Measurements from ENCODE around the gene NLGN2.

The NLGN2 gene

DNA sequence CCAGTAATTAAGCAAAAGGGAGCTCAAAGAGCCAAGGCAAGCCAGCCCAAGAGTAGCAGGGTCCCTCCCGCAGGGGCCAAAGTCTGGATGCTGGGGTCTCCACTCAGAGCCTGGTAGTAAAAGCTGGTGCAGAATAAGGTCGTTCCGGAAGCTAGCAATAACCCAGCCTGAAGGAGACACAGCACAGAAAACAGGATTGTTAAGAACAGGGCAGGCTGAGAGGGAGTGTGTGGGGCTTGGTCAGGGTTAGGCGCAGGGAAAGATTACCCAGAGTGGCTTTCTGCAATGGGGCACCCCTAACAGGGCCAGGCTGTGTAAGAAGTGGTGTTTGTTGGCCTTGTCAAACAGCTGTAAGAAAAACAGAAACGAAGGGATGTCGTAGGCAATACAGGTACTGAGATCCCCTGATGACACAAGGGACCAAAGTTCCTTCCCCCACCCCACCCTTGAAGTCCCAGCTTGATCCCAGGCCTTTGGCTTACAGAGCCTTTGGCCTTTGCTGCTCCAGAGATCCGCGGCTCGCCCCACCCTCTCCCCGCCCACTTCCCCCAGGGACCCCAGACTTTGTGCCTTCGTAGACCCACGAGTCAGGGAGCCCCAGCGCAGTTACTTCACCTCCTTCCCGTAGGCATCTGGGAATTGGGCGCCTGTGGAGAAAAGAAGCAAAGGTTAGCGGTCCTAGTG lies 4.5 kb upstream of the NLGN2 start:
- Mint-ChIP-seq H3K9me3 (no peaks in the 10 kb centered on the region), H3K36me3 (peaks cover 5% of the 10 kb centered on the region), H3K27ac (peak overlapping the region; percentile 92), H3K4me1 (peaks cover 19% of the 10 kb centered on the region), H3K27me3 (peaks cover 39% of the 10 kb centered on the region), H3K4me3 (peak overlapping the region; percentile 95)
- CTCF ChIA-PET = interaction anchor here (0.5 to 2.2 kb wide), 5 partner anchors 32 to 139 kb away, joined by 3 to 6 read pairs (median 3); partner anchors contain the start of gene TMEM102
- DNase-seq = peak; percentile 60

DNA sequence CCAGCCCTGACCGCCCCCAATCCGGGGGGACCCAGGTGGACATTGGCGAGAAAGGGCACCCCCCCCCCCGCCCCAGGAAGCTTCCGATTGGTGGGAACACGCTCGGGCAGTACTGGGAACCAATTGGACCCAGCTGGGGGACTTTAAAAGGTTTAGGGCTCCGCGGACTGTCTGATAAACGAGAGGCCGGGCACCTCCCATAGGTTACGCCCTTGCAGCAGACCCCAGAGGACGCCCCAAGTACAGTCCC lies 4.0 kb upstream of the NLGN2 start:
- Mint-ChIP-seq H3K27me3 (peaks cover 41% of the 10 kb centered on the region), H3K4me3 (peak overlapping the region; percentile 95), H3K36me3 (peaks cover 5% of the 10 kb centered on the region), H3K4me1 (peaks cover 20% of the 10 kb centered on the region), H3K27ac (peak overlapping the region; percentile 92), H3K9me3 (no peaks in the 10 kb centered on the region)
- no peak for DNase-seq
- CTCF ChIA-PET = interaction anchor here (0.5 to 2.2 kb wide), 5 partner anchors 32 to 138 kb away, joined by 3 to 6 read pairs (median 3); partner anchors contain the start of gene TMEM102

DNA sequence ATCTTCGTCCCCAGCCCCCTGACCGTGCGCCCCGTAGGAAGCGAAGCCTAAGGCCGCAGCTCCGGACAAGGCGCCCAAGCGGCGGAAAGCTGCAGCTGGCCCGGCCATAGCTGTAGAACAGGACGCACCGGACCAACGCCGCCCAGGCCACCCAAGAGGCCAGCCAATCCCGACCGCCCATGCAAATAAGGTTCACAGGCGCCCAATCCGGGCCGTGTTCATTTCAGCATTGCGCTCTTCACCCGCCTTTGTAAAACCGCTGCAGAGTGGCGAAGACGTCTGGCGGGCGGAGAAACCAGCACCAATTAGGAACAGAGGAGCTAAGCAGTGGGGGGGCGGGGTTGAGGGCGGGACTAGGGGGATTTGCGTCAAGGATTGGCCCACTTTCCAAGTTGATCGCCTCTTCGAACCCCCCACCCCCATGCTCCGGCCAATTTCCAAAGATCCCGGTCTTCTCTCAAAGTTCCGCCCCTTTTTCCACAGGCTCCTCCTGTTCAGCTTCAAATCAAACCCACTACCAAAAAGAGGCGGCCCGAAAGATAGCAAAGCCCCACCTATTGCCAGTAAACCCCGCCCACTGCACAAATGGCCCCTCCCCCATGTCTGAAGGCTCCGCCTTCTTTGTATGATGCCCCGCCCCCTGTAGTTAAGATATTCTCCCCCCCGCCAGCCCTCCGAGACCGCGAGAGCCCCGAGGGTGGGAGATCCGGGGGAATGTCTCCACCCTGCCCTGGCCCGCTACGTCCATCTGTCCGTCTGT lies 3.5 kb upstream of the NLGN2 start, which contains the start of gene TMEM256:
Gene TMEM256, minus strand, starts transcription at position 121 of the 760 bp plus-strand sequence. Its CDS starts 13 bp downstream, at position 108.
- no peaks in the 10 kb centered on the region for H3K9me3 Mint-ChIP-seq
- H3K4me3 Mint-ChIP-seq = peak within 1 kb of the TSS; percentile 95
- H3K4me1 Mint-ChIP-seq = peaks cover 22% of the 10 kb centered on the region
- H3K27me3 Mint-ChIP-seq = peaks cover 46% of the 10 kb centered on the region
- peak within 1 kb of the TSS; percentile 92 for H3K27ac Mint-ChIP-seq
- DNase-seq = peak; percentile 98
- CTCF ChIA-PET = interaction anchor here (1.0 to 2.2 kb wide), 4 partner anchors 31 to 138 kb away, joined by 3 to 6 read pairs (median 4); partner anchors contain the start of gene TMEM102
- H3K36me3 Mint-ChIP-seq = peaks cover 5% of the 10 kb centered on the region

DNA sequence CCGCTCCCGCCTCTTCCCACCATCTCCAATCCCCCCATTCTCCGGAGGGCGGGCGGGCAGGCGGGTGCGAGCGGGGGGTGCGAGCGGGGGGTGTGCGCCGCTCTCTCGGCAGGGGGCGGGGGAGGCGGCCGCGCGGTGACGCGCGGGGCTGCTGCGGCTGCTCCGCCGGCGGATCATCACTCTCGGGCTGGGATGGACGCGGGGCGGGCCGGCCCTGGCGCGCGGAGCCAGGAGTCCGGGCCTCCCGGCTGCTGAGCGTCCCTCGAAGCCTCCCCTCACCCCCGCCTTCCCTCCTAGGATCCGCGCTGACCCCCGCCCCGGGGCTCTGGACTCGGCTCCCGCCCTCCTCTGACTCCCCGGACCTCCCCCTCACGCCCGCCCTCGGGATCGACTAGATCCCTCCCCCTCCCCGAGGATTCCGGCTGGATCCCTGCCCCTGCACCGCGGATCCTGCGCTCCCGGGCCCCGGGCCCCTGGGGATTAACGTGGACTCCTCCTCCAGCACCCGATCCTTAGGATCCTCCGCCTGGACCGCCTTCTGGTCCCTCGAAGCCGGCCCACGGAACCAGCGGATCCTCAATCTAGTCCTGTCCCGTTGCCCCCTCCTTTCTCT lies 2.8 kb upstream of the NLGN2 start:
- Mint-ChIP-seq H3K36me3 (peaks cover 5% of the 10 kb centered on the region), H3K4me3 (peak overlapping the region; percentile 95), H3K27ac (peak overlapping the region; percentile 92), H3K9me3 (no peaks in the 10 kb centered on the region), H3K4me1 (peaks cover 22% of the 10 kb centered on the region), H3K27me3 (peaks cover 50% of the 10 kb centered on the region)
- peak; percentile 81 for DNase-seq
- CTCF ChIA-PET = interaction anchor here (1.0 to 2.2 kb wide), 3 partner anchors 30 to 35 kb away, joined by 3 to 6 read pairs (median 5); partner anchors contain the start of gene TMEM102

DNA sequence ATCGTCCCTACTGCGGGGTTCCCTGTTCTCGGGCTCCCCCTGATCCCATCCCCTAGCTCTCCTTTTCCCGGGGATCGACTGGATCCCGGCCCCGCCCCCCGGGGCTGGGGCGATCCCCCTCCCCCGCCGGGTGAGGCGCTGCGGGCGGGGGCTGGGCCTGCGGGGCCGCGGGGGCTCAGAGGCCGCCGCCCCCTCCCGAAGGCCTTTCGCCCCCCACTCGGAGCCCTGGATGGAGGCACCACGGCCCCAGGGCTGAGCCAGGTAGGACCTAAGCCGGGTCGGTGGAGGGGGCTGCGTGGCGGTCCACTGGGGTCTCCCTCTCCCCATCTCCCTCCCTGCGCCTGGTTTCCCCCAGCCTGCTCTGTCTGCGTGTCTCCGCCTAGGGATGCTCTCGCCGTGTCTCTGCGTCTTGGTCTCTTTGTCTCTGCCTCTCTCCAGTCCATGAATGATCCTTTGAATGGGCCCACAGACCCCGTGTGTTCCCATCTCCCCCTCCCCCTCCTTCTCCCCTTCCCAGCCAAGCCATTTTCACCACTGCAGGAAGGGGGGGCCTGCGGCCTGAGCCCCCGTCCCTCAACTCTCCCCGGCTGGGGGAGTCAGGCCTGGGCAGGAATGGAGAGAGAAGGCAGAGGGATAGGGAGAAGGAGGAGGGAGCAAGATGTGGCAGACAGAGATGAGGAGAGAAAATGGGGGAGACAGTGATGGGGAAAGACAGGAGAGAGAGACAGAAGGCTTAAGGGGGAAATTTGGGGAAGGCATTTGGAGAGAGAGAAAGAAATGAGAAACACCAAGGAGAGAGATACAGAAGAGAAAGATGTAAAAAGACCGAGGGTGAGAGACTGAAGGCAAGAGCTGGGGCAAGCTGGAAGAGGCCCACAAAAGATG lies 2.1 kb upstream of the NLGN2 start:
- H3K4me3 Mint-ChIP-seq = peak overlapping the region; percentile 95
- peaks cover 22% of the 10 kb centered on the region for H3K4me1 Mint-ChIP-seq
- H3K27me3 Mint-ChIP-seq = peaks cover 53% of the 10 kb centered on the region
- H3K36me3 Mint-ChIP-seq = peaks cover 5% of the 10 kb centered on the region
- CTCF ChIA-PET = no interaction called here
- no peaks in the 10 kb centered on the region for H3K9me3 Mint-ChIP-seq
- H3K27ac Mint-ChIP-seq = peak overlapping the region; percentile 40
- no peak for DNase-seq

DNA sequence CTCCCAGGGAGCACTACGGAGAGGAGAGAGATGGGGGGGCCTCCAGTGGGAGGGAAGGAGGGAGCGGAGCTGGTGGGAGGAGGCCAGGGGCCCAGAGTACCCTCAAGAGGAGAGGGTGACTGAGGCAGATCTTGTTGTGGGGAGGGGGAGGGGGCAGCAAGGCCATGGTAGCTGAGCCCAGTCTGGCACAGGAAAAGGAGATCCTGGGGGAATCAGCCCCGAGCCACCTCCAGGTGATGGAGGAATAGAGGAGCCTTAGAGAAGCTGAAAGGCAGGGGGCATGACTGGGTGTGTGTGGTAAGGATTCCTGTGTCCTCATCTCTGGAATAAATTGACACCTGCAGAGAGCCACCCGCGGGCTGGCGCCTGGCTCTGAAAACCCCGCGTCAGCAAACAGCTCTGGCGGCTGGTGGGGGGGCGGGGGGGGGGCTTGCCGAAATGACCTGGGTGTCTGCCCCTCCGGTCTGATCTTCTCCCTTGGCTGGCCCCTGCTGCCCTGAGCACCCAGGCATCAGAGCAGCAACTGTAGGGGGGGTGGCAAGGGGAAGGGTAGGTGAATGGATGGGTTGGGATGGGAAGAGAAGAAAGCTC lies 1.3 kb upstream of the NLGN2 start:
- DNase-seq = no peak
- CTCF ChIA-PET = interaction anchor here (0.6 to 1.3 kb wide), 2 partner anchors 82 to 155 kb away, joined by 3 to 4 read pairs; no protein-coding TSS in a partner anchor
- peaks cover 61% of the 10 kb centered on the region for H3K27me3 Mint-ChIP-seq
- peak overlapping the region; percentile 68 for H3K4me3 Mint-ChIP-seq
- peak overlapping the region; percentile 40 for H3K27ac Mint-ChIP-seq
- no peaks in the 10 kb centered on the region for H3K9me3 Mint-ChIP-seq
- H3K36me3 Mint-ChIP-seq = peaks cover 5% of the 10 kb centered on the region
- H3K4me1 Mint-ChIP-seq = peaks cover 22% of the 10 kb centered on the region

DNA sequence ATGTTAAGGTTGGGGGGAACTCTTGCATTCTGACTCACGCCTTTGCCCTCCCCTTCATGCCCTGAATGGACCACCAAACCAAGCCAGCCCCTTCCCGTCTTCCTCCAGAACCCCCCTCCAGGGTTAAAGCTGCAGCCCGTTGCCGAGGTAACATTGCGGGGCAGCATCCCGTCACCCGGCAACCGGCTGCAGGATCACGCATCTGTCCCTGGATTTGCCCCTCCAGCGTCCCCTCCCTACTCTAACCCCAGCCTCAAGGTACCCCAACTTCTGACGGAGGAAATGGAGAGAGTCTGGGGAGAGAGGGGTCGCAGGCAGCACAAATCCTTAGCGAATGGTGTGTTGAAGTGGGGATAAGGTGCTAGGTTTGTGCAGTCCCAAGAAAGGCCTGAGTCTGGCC lies 563 bp upstream of the NLGN2 start:
- H3K9me3 Mint-ChIP-seq = no peaks in the 10 kb centered on the region
- CTCF ChIA-PET = interaction anchor here (0.6 to 1.3 kb wide), 3 partner anchors 71 to 154 kb away, joined by 3 to 4 read pairs (median 3); partner anchors contain the start of gene ACAP1
- DNase-seq = no peak
- H3K4me1 Mint-ChIP-seq = peaks cover 19% of the 10 kb centered on the region
- H3K4me3 Mint-ChIP-seq = peak overlapping the region; percentile 4
- peaks cover 62% of the 10 kb centered on the region for H3K27me3 Mint-ChIP-seq
- H3K36me3 Mint-ChIP-seq = peaks cover 1% of the 10 kb centered on the region
- H3K27ac Mint-ChIP-seq = no peak overlapping the region

DNA sequence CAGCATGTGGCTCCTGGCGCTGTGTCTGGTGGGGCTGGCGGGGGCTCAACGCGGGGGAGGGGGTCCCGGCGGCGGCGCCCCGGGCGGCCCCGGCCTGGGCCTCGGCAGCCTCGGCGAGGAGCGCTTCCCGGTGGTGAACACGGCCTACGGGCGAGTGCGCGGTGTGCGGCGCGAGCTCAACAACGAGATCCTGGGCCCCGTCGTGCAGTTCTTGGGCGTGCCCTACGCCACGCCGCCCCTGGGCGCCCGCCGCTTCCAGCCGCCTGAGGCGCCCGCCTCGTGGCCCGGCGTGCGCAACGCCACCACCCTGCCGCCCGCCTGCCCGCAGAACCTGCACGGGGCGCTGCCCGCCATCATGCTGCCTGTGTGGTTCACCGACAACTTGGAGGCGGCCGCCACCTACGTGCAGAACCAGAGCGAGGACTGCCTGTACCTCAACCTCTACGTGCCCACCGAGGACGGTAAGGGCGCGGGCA lies 645 bp downstream of the NLGN2 start:
- Mint-ChIP-seq H3K9me3 (no peaks in the 10 kb centered on the region), H3K4me3 (no peak overlapping the region), H3K27me3 (peaks cover 70% of the 10 kb centered on the region), H3K4me1 (peaks cover 13% of the 10 kb centered on the region), H3K27ac (no peak overlapping the region), H3K36me3 (peaks cover 1% of the 10 kb centered on the region)
- CTCF ChIA-PET = interaction anchor here (0.9 kb wide), 1 partner anchor 10 kb away, joined by 3 read pairs; no protein-coding TSS in a partner anchor
- DNase-seq = peak; percentile 58

DNA sequence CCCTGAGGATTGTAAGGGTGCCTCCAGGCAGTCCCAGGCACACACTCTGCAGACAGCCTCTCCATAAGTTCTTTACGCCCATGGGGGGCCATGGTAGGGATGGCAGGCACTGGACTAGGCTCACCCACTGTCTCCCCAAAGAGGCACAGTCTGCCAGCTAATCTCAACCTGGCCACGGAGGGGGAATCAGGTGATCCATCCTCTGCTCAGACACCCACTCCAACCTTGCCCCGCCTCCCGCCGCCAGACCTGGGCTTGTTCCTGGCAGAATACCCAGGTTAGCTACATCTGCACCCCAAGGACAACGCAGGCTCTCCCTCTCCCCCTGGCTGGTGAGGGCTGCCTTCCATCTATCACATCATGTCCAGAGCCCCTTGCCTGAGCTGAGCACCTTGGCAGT lies 1.2 kb downstream of the NLGN2 start:
- Mint-ChIP-seq H3K36me3 (peaks cover 1% of the 10 kb centered on the region), H3K9me3 (no peaks in the 10 kb centered on the region), H3K27me3 (peaks cover 71% of the 10 kb centered on the region), H3K4me1 (peaks cover 12% of the 10 kb centered on the region), H3K27ac (no peak overlapping the region), H3K4me3 (no peak overlapping the region)
- CTCF ChIA-PET = interaction anchor here (0.9 kb wide), 1 partner anchor 11 kb away, joined by 3 read pairs; no protein-coding TSS in a partner anchor
- DNase-seq = no peak

DNA sequence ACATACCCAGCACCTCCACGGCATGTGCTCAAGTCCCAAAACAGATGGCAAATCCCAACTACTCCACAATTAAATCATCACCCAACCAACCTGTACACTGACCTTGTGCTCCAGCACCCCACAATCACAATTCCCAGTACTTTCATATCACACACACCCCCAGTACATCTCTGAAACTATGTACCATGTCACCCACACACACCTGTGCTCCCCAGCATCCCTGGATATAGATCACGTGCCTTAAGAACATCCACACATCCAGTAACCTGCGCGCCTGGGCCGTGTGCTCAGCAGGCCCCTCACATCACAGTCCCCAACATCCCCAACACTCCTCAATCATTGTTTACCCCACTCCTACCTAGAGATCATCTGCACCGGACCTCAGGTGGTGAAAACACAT lies 2.1 kb downstream of the NLGN2 start:
- Mint-ChIP-seq H3K27ac (no peak overlapping the region), H3K36me3 (no peaks in the 10 kb centered on the region), H3K9me3 (no peaks in the 10 kb centered on the region), H3K27me3 (peaks cover 63% of the 10 kb centered on the region), H3K4me3 (no peak overlapping the region), H3K4me1 (peaks cover 12% of the 10 kb centered on the region)
- no peak for DNase-seq
- CTCF ChIA-PET = no interaction called here

DNA sequence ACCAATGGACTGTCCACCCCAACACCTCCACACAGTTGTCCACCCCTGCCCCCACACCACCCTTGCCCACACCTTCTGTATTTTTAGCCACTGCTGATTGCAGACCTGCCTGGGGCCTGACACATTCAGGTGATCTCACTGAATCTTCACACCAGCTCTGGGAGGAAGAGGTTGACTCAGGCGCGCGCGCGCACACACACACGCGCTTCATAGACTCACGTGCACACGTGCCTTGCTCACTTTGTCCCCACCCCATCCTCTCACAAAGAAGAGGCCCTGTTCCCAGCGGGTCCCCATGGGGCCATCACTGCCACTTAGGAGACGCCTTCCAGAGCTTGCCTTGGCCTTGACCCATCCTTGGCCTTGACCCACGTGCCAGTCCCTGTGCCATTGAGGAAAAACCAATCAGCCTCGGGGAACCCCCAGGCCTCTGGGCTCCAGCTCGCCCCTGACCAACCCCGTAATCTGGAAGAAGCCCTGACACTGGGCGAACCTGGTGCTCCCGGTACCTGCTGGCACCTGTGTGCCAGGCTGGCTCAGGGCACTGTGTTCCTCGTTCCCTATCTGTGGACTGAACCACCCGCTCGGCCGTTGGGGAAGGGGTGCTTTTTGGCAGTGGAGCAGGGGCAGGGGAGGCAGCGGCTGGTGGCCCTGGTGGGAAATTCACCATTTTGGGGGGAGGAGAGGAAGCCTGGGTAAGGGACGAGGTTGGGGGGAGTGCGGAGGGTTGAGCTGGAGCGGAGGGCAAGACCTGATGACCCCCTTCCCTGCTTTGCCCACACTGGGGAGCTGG lies 3.2 kb downstream of the NLGN2 start:
- Mint-ChIP-seq H3K4me1 (peaks cover 9% of the 10 kb centered on the region), H3K27me3 (peaks cover 53% of the 10 kb centered on the region), H3K9me3 (no peaks in the 10 kb centered on the region), H3K27ac (no peak overlapping the region), H3K36me3 (no peaks in the 10 kb centered on the region), H3K4me3 (no peak overlapping the region)
- CTCF ChIA-PET = no interaction called here
- DNase-seq = no peak

DNA sequence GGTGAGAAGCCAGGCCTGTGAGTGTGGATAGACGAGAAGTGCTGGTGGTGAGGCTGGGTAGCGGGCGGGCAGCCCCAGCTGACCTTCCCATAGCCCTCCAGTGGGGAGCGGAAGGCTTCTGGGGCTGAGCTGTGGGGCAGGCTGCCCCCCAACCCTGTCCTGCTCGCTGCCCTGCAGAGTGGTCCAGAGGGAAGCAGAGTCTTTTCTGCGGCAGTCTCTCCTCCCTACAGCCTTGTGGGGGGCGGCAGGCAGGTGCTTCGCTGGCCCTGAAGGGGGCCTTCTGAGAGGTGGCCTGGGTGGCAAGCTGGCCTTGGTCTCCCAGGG lies 3.7 kb downstream of the NLGN2 start:
- H3K9me3 Mint-ChIP-seq = no peaks in the 10 kb centered on the region
- no peak overlapping the region for H3K27ac Mint-ChIP-seq
- CTCF ChIA-PET = no interaction called here
- no peak overlapping the region for H3K4me3 Mint-ChIP-seq
- H3K4me1 Mint-ChIP-seq = peaks cover 6% of the 10 kb centered on the region
- no peaks in the 10 kb centered on the region for H3K36me3 Mint-ChIP-seq
- peaks cover 47% of the 10 kb centered on the region for H3K27me3 Mint-ChIP-seq
- DNase-seq = no peak

Data from activated naive CD4-positive, alpha-beta T cell treated with anti-CD3 and anti-CD28 coated beads, Interleukin-2, amount 10 ng/mL, durations not matched to agents 7 days and 5 days (primary cell).